Uterus (tissue), 4 donors: ENCODE results near the gene CBX2. TPM values are rescaled to one million over a fixed set of nuclear protein-coding genes. Genes with fewer than 3 reads are reported as not detected.
A peak's percentile ranks its signal among the peaks of the same experiment; 100 is the strongest.

ENCODE experiments used
- DNase-seq, 2 donors: peaks; one replicate each; pipeline ENCODE4 v3.0.0-alpha.2; 2019 to 2020
- H3K27ac ChIP-seq, 2 donors: fragments of 200-600 bp; sonication (generic); 1 replicate in 1 of 2; 2 replicates in 1 of 2; pipeline ENCODE4 v1.5.1; 2016 to 2018
- H3K27me3 ChIP-seq, 2 donors: fragments of 200-600 bp; sonication (generic); one replicate each; pipeline ENCODE4 v1.5.1; 2018 to 2019; ENCODE audit warnings: control low read depth in 1 of 2
- H3K36me3 ChIP-seq, 2 donors: fragments of 200-600 bp; sonication (generic); one replicate each; pipeline ENCODE4 v1.5.1; 2019; ENCODE audit warnings: control low read depth in 1 of 2
- H3K4me1 ChIP-seq, 2 donors: fragments of 200-600 bp; sonication (generic); one replicate each; pipeline ENCODE4 v1.5.1; 2018 to 2019; ENCODE audit warnings: control low read depth in 1 of 2
- H3K4me3 ChIP-seq, 2 donors: fragments of 200-600 bp; sonication (generic); 1 replicate in 1 of 2; 2 replicates in 1 of 2; pipeline ENCODE4 v1.5.1; 2018 to 2019; ENCODE audit warnings: mild to moderate bottlenecking in 1 of 2
- H3K9me3 ChIP-seq, 2 donors: fragments of 200-600 bp; sonication (generic); one replicate each; pipeline ENCODE4 v1.5.1; 2019; ENCODE audit warnings: control low read depth in 1 of 2
- POLR2A ChIP-seq, 2 donors: fragments of 450-650 bp; IDR thresholded peaks; one replicate each; pipeline ENCODE4 v1.6.1; 2016; ENCODE audit warnings: antibody characterized with exemption in 2 of 2, mild to moderate bottlenecking in 1 of 2, moderate library complexity in 1 of 2
- intact Hi-C: fragments of 100-400 bp; cut with DNase I; formaldehyde crosslinking; loops from one replicate; pipeline ENCODE4 v1.15.1; 2023; ENCODE audit warnings: low total_unique reads
- total RNA-seq, 4 donors: library from RNA; depleted of rRNA in 3 of 4; stranded (reverse); fragments of >200 nt in 3 of 4; gene quantifications; one replicate each; pipeline versions ENCODE4 v1.1.0 to v1.2.4, GENCODE V29; 2014 to 2023
- TF ChIP-seq, protein P1 (sequence below), 4 experiments: fragments of 200-600 bp in 2 of 4; fragments of 450-650 bp in 2 of 4; sonication (generic) in 2 of 4; IDR thresholded peaks; one replicate each; pipeline ENCODE4 v1.5.1; 2016 to 2019; ENCODE audit warnings: antibody characterized with exemption in 4 of 4, mild to moderate bottlenecking in 2 of 4, moderate library complexity in 1 of 4
- donor health status: DM: yes; HTN: yes; CAD: no.

Gene CBX2
- total RNA-seq, 4 donors from 2014 or later, result 1.0 to 14.9 (median 4.6) TPM; not detected in 1

GRCh38 chr17:79811011-79811867 lies 33.3 kb downstream of the CBX2 start:
- H3K36me3 ChIP-seq, result no peaks in the 10 kb centered on the region
- intact Hi-C loops, result no loop called here
- no peak for DNase-seq
- H3K9me3 ChIP-seq, result no peaks in the 10 kb centered on the region
- TF ChIP-seq, protein P1, sequence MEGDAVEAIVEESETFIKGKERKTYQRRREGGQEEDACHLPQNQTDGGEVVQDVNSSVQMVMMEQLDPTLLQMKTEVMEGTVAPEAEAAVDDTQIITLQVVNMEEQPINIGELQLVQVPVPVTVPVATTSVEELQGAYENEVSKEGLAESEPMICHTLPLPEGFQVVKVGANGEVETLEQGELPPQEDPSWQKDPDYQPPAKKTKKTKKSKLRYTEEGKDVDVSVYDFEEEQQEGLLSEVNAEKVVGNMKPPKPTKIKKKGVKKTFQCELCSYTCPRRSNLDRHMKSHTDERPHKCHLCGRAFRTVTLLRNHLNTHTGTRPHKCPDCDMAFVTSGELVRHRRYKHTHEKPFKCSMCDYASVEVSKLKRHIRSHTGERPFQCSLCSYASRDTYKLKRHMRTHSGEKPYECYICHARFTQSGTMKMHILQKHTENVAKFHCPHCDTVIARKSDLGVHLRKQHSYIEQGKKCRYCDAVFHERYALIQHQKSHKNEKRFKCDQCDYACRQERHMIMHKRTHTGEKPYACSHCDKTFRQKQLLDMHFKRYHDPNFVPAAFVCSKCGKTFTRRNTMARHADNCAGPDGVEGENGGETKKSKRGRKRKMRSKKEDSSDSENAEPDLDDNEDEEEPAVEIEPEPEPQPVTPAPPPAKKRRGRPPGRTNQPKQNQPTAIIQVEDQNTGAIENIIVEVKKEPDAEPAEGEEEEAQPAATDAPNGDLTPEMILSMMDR (IDR thresholded peaks at IDR 0.05), result peak in 3 of 4 experiments; percentile 18 to 28 (median 21)
- TF ChIP-seq POLR2A (IDR thresholded peaks at IDR 0.05), result no peak
- peaks cover 0 to 34% of the 10 kb centered on the region in 2 donors for H3K4me1 ChIP-seq
- peaks cover 47 to 70% of the 10 kb centered on the region in 2 donors for H3K27me3 ChIP-seq
- no peak overlapping the region for H3K4me3 ChIP-seq
- no peak overlapping the region for H3K27ac ChIP-seq

- Histone ChIP-seq H3K4me1 (peaks cover 0 to 34% of the 10 kb centered on the region in 2 donors), H3K9me3 (no peaks in the 10 kb centered on the region), H3K4me3 (no peak overlapping the region), H3K27me3 (peaks cover 47 to 64% of the 10 kb centered on the region in 2 donors), H3K27ac (no peak overlapping the region), H3K36me3 (no peaks in the 10 kb centered on the region)
- DNase-seq, result no peak
- intact Hi-C loops, result no loop called here
- TF ChIP-seq, protein P1 (IDR thresholded peaks at IDR 0.05), result no peak
- no peak for TF ChIP-seq POLR2A (IDR thresholded peaks at IDR 0.05)
Observed at GRCh38 chr17:79811868-79812352, 34.0 kb downstream of the CBX2 start.

DNA sequence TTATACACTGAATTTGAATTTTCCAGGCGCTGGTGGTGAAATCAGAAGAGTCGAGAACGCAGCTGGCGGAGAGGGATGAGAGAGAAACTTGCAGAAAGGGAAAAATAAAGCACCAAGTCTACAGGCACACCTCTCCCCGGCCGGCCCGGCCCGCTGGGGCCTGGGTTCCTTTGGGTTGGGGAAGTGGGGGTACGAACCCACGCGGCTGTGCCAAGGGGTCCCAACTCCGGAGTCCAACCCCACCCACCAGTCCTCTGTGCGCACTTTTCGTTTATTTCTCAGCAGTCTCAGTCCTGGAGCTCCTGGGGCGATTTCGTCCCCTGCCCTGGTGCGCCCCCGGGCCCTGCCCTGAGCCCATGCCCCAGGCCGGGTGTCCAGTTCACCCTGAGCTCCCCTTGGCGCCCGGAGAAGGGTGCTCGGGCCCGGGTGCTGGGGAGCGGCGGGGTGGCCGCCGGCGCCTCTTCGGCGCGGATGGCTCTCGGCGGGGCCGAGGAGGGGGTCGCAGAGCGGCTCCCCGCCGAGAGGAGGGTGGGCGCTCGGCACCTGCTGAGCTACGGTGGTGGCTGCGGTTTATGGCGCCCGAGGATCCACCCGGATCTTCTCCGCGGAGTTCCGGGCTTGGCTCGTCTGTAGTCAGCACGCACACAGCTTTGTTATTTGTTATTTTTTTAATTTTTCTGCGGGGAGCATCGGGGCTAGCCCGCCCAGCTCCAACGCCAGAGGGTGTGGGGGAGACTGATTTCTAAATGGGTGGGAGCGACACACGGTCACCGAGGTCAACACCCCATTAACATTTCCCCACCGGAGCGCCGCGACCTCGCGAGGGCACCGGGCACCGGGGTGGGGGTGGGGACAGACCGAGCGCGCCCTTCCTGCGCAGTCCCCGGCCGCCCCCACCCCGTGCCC lies 34.7 kb downstream of the CBX2 start:
- no peak for TF ChIP-seq POLR2A (IDR thresholded peaks at IDR 0.05)
- TF ChIP-seq, protein P1 (IDR thresholded peaks at IDR 0.05), result no peak
- intact Hi-C loops, result no loop called here
- peaks cover 0 to 34% of the 10 kb centered on the region in 2 donors for H3K4me1 ChIP-seq
- no peak overlapping the region for H3K4me3 ChIP-seq
- H3K36me3 ChIP-seq, result no peaks in the 10 kb centered on the region
- H3K9me3 ChIP-seq, result no peaks in the 10 kb centered on the region
- DNase-seq, result no peak
- H3K27me3 ChIP-seq, result peaks cover 47 to 60% of the 10 kb centered on the region in 2 donors
- H3K27ac ChIP-seq, result no peak overlapping the region

DNA sequence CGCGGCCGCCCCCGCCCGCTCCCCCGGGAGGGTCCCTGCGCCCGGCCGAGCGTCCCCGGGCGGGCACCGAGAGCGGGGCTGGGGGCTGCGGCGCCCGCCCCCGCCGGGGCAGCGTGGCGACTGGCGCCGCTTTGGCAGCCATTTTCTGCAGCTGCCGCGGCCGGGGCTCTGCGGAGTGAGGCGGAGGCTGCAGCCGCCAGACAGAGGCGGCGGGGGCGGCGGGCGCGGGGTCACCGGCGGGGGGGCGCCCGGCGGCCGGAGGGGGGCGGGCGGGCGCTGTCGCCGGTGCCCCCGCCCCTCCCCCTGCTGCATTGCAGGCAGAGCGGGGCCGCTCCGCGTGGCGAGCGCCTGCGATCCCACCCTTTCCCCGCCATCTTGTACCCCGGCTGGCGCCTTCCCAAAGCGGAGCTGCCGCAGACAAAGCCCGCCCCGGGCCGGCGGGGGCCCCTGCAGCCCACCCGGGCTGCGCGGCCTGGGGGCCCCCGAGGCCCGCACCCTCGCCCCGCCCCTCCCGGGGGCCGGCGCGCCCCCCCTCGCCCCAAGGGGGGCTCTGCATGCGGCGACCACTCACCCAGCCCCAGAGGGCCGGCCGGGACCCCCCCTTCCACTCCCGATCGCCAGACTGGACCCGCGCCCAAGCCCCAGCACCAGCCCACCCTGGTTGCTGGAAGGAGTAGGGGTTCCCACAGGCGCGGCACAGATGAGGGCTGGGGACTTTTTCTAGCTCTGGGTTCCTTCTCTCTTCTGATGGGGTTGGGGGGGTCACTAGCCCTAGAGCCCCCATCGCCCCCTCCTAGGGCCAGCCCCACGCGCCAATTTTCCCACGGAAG lies 35.6 kb downstream of the CBX2 start:
- intact Hi-C loops, result no loop called here
- no peak overlapping the region for H3K4me3 ChIP-seq
- H3K36me3 ChIP-seq, result no peaks in the 10 kb centered on the region
- DNase-seq, result no peak
- TF ChIP-seq POLR2A (IDR thresholded peaks at IDR 0.05), result no peak
- H3K27ac ChIP-seq, result no peak overlapping the region
- no peaks in the 10 kb centered on the region for H3K9me3 ChIP-seq
- peaks cover 38 to 51% of the 10 kb centered on the region in 2 donors for H3K27me3 ChIP-seq
- H3K4me1 ChIP-seq, result peaks cover 0 to 34% of the 10 kb centered on the region in 2 donors
